Measurements from ENCODE around the gene BBOX1. TPM values are rescaled to one million over a fixed set of nuclear protein-coding genes. Genes with fewer than 3 reads are reported as not detected.
"Not testable (repeated sequence)": the region's sequence is repeated elsewhere in the genome, so short reads cannot be mapped to it uniquely, and the experiment has no call there.

BBOX1 gene
- total RNA-seq, 1 donor from 2014 or later: not detected

GRCh38 chr11:27174672-27175210 is 134.1 kb downstream of the BBOX1 start:
- TF ChIP-seq CTCF (IDR thresholded peaks at IDR 0.05; ENCODE audit: unreplicated experiment): no peak
- H3K4me1 Mint-ChIP-seq (ENCODE audit: low read depth): peaks cover 21% of the 10 kb centered on the region

DNA sequence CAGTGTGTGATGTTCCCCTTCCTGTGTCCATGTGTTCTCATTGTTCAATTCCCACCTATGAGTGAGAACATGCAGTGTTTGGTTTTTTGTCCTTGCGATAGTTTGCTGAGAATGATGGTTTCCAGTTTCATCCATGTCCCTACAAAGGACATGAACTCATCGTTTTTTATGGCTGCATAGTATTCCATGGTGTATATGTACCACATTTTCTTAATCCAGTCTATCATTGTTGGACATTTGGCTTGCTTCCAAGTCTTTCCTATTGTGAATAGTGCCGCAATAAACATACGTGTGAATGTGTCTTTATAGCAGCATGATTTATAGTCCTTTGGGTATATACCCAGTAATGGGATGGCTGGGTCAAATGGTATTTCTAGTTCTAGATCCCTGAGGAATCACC is 134.9 kb downstream of the BBOX1 start:
- not testable (repeated sequence) for H3K27ac Mint-ChIP-seq; H3K36me3 Mint-ChIP-seq (ENCODE audit: insufficient read depth); H3K9me3 Mint-ChIP-seq (ENCODE audit: low read depth); H3K27me3 Mint-ChIP-seq; DNase-seq (ENCODE audit: low spot score, unreplicated experiment); H3K4me3 Mint-ChIP-seq (ENCODE audit: low read depth)
- H3K4me1 Mint-ChIP-seq (ENCODE audit: low read depth): peaks cover 21% of the 10 kb centered on the region

More at GRCh38 chr11:27174672-27175210, 134.1 kb downstream of the BBOX1 start:
- Mint-ChIP-seq H3K27ac (no peak overlapping the region), H3K9me3 (ENCODE audit: low read depth) (no peaks in the 10 kb centered on the region), H3K4me3 (ENCODE audit: low read depth) (no peak overlapping the region), H3K36me3 (ENCODE audit: insufficient read depth) (peaks cover 3% of the 10 kb centered on the region), H3K27me3 (peaks cover 7% of the 10 kb centered on the region)
- no peak for DNase-seq (ENCODE audit: low spot score, unreplicated experiment)

Other genes with a start within 250 kb of the BBOX1 start
- 0.24 and 0.31 TPM in 2 replicates for gene FIBIN, start 46.7 kb upstream of the BBOX1 start, total RNA-seq

All from progenitor cell of endocrine pancreas (in vitro differentiated cells).